Keratinocyte (primary cell): ENCODE results near the gene SLC15A3. TPM values are rescaled to one million over a fixed set of nuclear protein-coding genes. Genes with fewer than 3 reads are reported as not detected.

Experiments
- DNase-seq: peaks from one replicate; pipeline ENCODE4 v3.0.0-alpha.2; 2011; ENCODE audit warnings: low read depth, missing footprints, low spot score
- FAIRE-seq: peaks from 2 replicates; lab custom pipeline; 2011; peaks lifted over from hg19 to GRCh38; lab: Jason Lieb, UNC
- H2AFZ ChIP-seq: 2 replicates; pipeline ENCODE4 v1.6.0; 2012; ENCODE audit warnings: low read length, control low read depth, inconsistent platforms; ENCODE audit not compliant: control insufficient read depth
- H3K27ac ChIP-seq: 2 replicates; pipeline ENCODE4 v1.5.1; 2011; ENCODE audit warnings: low read length; ENCODE audit not compliant: control insufficient read depth, insufficient read depth
- H3K27me3 ChIP-seq: 3 replicates; pipeline ENCODE4 v1.6.0; 2011; ENCODE audit warnings: low read length; ENCODE audit not compliant: control insufficient read depth, insufficient read depth; ENCODE audit errors: extremely low read depth
- H3K36me3 ChIP-seq, 2 experiments: 2 replicates in 1 of 2; 3 replicates in 1 of 2; pipeline ENCODE4 v1.5.1; 2011; ENCODE audit warnings: low read length in 2 of 2, mild to moderate bottlenecking in 1 of 2; ENCODE audit not compliant: control insufficient read depth in 2 of 2, insufficient read depth in 2 of 2; ENCODE audit errors: extremely low read depth in 1 of 2
- H3K4me1 ChIP-seq: 3 replicates; pipeline ENCODE4 v1.5.1; 2011; ENCODE audit warnings: low read length; ENCODE audit not compliant: control insufficient read depth, insufficient read depth; ENCODE audit errors: extremely low read depth
- H3K4me2 ChIP-seq: 3 replicates; pipeline ENCODE4 v1.6.0; 2011; ENCODE audit warnings: low read depth, low read length; ENCODE audit not compliant: control insufficient read depth, insufficient read depth; ENCODE audit errors: extremely low read depth
- H3K4me3 ChIP-seq, 3 experiments: fragments of 200-600 bp in 1 of 3; sonication (generic) in 1 of 3; 2 replicates in 2 of 3; 3 replicates in 1 of 3; pipeline ENCODE4 v1.5.1; 2011 to 2016; ENCODE audit warnings: low read length in 3 of 3, mild to moderate bottlenecking in 3 of 3, control low read depth in 2 of 3, inconsistent platforms in 1 of 3, low read depth in 1 of 3, mixed read lengths in 1 of 3, mixed run types in 1 of 3, moderate library complexity in 1 of 3; ENCODE audit not compliant: control insufficient read depth in 2 of 3, insufficient read depth in 2 of 3; ENCODE audit errors: extremely low read depth in 1 of 3
- H3K79me2 ChIP-seq: 2 replicates; pipeline ENCODE4 v1.6.0; 2012; ENCODE audit warnings: low read length; ENCODE audit not compliant: control insufficient read depth, insufficient read depth
- H3K9ac ChIP-seq: 3 replicates; pipeline ENCODE4 v1.6.0; 2011; ENCODE audit warnings: low read length; ENCODE audit not compliant: control insufficient read depth, insufficient read depth; ENCODE audit errors: extremely low read depth
- H3K9me1 ChIP-seq: 3 replicates; pipeline ENCODE4 v1.6.0; 2011; ENCODE audit warnings: low read length; ENCODE audit not compliant: control insufficient read depth, insufficient read depth; ENCODE audit errors: extremely low read depth
- H3K9me3 ChIP-seq: 2 replicates; pipeline ENCODE4 v1.5.1; 2012; ENCODE audit warnings: low read depth, low read length; ENCODE audit not compliant: control insufficient read depth
- H4K20me1 ChIP-seq: 3 replicates; pipeline ENCODE4 v1.6.0; 2011; ENCODE audit warnings: low read length; ENCODE audit not compliant: control insufficient read depth, insufficient read depth; ENCODE audit errors: extremely low read depth
- EZH2 ChIP-seq: IDR thresholded peaks from one replicate; pipeline ENCODE4 v1.6.1; 2012; ENCODE audit warnings: inconsistent platforms, mild to moderate bottlenecking, low read length, moderate library complexity
- dilution Hi-C: fragments of 300-500 bp; cut with MboI; formaldehyde crosslinking; loops from one replicate; pipeline ENCODE4 v1.7.0; 2020; ENCODE audit warnings: low sequenced_read_pairs; ENCODE audit not compliant: extremely low pct_ligation_motif_present
- polyA plus RNA-seq, 5 experiments: library from polyadenylated mRNA; depleted of rRNA in 3 of 5; stranded (reverse) in 3 of 5; stranded (forward) in 1 of 5; unstranded in 1 of 5; fragments of >200 nt; gene quantifications; 1 replicate in 1 of 5; 2 replicates in 3 of 5; 3 replicates in 1 of 5; pipeline versions ENCODE4 v1.2.1 to v1.2.3, GENCODE V29; 2011 to 2012; ENCODE audit warnings: missing spikeins in 2 of 5, low read depth in 1 of 5, low replicate concordance in 1 of 5
- TF ChIP-seq, protein P1 (sequence below), 3 experiments: IDR thresholded peaks in 1 of 3; conservative IDR thresholded peaks in 1 of 3; optimal IDR thresholded peaks in 1 of 3; 2 replicates in 2 of 3; 3 replicates in 1 of 3; pipeline versions ENCODE3 to v1.5.1; 2011; ENCODE audit warnings: low read length in 3 of 3, mild to moderate bottlenecking in 3 of 3, moderate library complexity in 2 of 3, control low read depth in 1 of 3, inconsistent platforms in 1 of 3; ENCODE audit not compliant: insufficient read depth in 2 of 3; ENCODE audit errors: extremely low read depth in 1 of 3

Gene SLC15A3
- polyA plus RNA-seq, 1 donor (not counting 4 experiments of a cell fraction or from before 2014, with no cell fraction given), result 1.0 TPM

DNA sequence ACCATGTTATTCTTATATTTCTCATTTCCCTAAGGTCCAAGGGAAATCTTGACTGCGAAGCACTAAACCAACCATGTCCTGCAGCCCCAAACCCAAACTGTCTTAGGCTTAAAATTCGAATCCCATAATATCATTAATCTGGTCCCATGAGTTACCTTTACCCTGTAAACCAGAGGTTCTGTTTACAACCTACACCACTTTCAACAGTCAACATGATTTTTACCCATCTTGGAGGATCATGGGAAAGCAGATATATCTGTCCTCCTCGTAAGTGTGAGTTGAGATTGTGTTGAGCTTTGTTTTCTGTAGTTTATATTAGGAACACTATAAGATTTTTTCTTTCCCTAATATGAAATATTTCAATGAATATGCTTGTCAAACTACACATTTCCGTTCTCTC, 52.0 kb downstream of the SLC15A3 start:
- H3K27me3 ChIP-seq, result no peaks in the 10 kb centered on the region
- H3K9me3 ChIP-seq, result no peaks in the 10 kb centered on the region
- peaks cover 28% of the 10 kb centered on the region for H3K79me2 ChIP-seq
- peaks cover 41 to 54% of the 10 kb centered on the region in 2 experiments for H3K36me3 ChIP-seq
- no peaks in the 10 kb centered on the region for H3K9me1 ChIP-seq
- H3K27ac ChIP-seq, result no peak overlapping the region
- no peak overlapping the region for H3K4me3 ChIP-seq
- no peak overlapping the region for H2AFZ ChIP-seq
- FAIRE-seq, result no peak
- dilution Hi-C loops, result no loop called here
- no peak overlapping the region for H3K4me2 ChIP-seq
- no peak for DNase-seq
- peaks cover 7% of the 10 kb centered on the region for H4K20me1 ChIP-seq
- H3K9ac ChIP-seq, result no peak overlapping the region
- peaks cover 5% of the 10 kb centered on the region for H3K4me1 ChIP-seq
- TF ChIP-seq, protein P1, sequence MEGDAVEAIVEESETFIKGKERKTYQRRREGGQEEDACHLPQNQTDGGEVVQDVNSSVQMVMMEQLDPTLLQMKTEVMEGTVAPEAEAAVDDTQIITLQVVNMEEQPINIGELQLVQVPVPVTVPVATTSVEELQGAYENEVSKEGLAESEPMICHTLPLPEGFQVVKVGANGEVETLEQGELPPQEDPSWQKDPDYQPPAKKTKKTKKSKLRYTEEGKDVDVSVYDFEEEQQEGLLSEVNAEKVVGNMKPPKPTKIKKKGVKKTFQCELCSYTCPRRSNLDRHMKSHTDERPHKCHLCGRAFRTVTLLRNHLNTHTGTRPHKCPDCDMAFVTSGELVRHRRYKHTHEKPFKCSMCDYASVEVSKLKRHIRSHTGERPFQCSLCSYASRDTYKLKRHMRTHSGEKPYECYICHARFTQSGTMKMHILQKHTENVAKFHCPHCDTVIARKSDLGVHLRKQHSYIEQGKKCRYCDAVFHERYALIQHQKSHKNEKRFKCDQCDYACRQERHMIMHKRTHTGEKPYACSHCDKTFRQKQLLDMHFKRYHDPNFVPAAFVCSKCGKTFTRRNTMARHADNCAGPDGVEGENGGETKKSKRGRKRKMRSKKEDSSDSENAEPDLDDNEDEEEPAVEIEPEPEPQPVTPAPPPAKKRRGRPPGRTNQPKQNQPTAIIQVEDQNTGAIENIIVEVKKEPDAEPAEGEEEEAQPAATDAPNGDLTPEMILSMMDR (optimal IDR thresholded peaks at IDR 0.05 in 1 of 3, IDR thresholded peaks at IDR 0.05 in 1 of 3, conservative IDR thresholded peaks at IDR 0.05 in 1 of 3; ENCODE audit: extremely low read depth in 1 of 3, insufficient read depth in 2 of 3, low read length in 3 of 3), result no peak
- no peak for TF ChIP-seq EZH2

DNA sequence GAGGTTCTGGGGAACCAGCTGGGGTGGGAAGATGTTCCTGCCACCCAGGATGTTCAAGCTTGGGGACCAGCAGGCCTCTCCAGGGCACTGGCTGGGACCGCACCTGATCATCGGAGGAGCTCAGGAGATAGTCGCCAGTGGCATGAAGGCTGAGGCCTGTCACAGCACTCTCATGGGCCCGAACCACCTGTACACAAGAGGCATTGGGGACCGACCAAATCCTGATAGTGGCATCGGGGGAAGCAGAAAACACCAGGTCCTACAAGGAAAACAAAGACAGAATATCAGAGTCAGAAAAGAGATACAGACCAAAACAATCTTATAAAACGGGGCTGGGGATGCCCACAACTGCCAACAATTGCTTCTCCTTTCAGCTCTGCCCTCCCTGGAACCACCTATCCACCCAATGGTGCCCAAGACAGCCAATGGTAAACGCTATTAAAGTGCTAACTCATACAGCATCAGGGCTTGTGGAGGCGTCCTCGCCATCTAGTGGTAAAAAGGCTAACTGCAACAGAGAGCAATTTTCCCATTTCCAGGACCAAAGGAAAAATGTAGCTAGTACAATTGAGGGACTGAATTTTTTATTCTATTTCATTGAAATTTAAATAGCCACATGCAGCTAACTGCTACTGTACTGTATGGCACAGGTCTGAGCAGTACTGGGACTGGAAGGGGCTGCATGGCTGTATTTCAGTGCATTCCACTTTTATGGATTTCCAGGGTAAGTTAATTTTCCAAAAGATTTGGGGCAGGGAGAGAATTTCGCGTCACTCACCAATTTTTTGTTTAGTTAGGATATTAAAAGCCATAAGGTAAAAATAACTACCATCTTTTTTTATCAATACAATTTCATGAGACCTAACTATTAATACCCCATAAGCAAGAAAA, 52.7 kb downstream of the SLC15A3 start:
- no peak overlapping the region for H3K9ac ChIP-seq
- no peaks in the 10 kb centered on the region for H3K9me1 ChIP-seq
- DNase-seq, result no peak
- peaks cover 21% of the 10 kb centered on the region for H3K79me2 ChIP-seq
- no peak overlapping the region for H3K27ac ChIP-seq
- TF ChIP-seq, protein P1 (optimal IDR thresholded peaks at IDR 0.05 in 1 of 3, IDR thresholded peaks at IDR 0.05 in 1 of 3, conservative IDR thresholded peaks at IDR 0.05 in 1 of 3; ENCODE audit: extremely low read depth in 1 of 3, insufficient read depth in 2 of 3, low read length in 3 of 3), result peak; percentile 83 to 98 (median 84)
- no peak for TF ChIP-seq EZH2
- dilution Hi-C loops, result no loop called here
- no peak overlapping the region for H3K4me3 ChIP-seq
- H3K27me3 ChIP-seq, result no peaks in the 10 kb centered on the region
- no peak overlapping the region for H3K4me2 ChIP-seq
- peaks cover 5% of the 10 kb centered on the region for H4K20me1 ChIP-seq
- H3K36me3 ChIP-seq, result peaks cover 41 to 57% of the 10 kb centered on the region in 2 experiments
- FAIRE-seq, result no peak
- no peaks in the 10 kb centered on the region for H3K9me3 ChIP-seq
- H3K4me1 ChIP-seq, result no peaks in the 10 kb centered on the region
- no peak overlapping the region for H2AFZ ChIP-seq
